Caco-2 (cell line): ENCODE measurements around the gene SORL1. TPM values are rescaled to one million over a fixed set of nuclear protein-coding genes. Genes with fewer than 3 reads are reported as not detected.

Source experiments
- BruUV-seq: library from RNA; stranded (reverse); fragments of 400-500 nt; replicated peaks from 2 replicates; lab custom pipeline; 2021; lab: Mats Ljungman, UMichigan
- CTCF ChIA-PET: fragments of 300-600 bp; sonication (Branson Sonifier 250); formaldehyde crosslinking; loops from one replicate; lab custom pipeline; 2022; ENCODE audit warnings: antibody characterized with exemption; lab: Charles Lee
- POLR2A ChIA-PET: fragments of 300-600 bp; sonication (Branson Sonifier 250); formaldehyde crosslinking; loops from one replicate; lab custom pipeline; 2022; ENCODE audit warnings: antibody characterized with exemption; lab: Charles Lee
- DNase-seq, 2 experiments: peaks; one replicate each; pipeline versions ENCODE4 v3.0.0 to v3.0.0-alpha.2; 2020 to 2022
- H3K27me3 ChIP-seq: replicated peaks from 2 replicates; pipeline ENCODE4 v1.6.0; 2011; ENCODE audit warnings: low read length; ENCODE audit not compliant: control insufficient read depth, insufficient read depth
- H3K36me3 ChIP-seq: 2 replicates; pipeline ENCODE4 v1.5.1; 2011; ENCODE audit warnings: low read length; ENCODE audit not compliant: control insufficient read depth, insufficient read depth
- H3K4me1 ChIP-seq: fragments of 250-450 bp; sonication (Bioruptor Pico); 2 replicates; pipeline ENCODE4 v1.5.1; 2020; ENCODE audit warnings: mild to moderate bottlenecking
- H3K4me3 ChIP-seq: 2 replicates; pipeline ENCODE4 v1.5.1; 2011; ENCODE audit warnings: low read depth, mild to moderate bottlenecking, control low read depth, low read length
- H3K9me3 ChIP-seq: fragments of 250-450 bp; sonication (Bioruptor Pico); 2 replicates; pipeline ENCODE4 v1.5.1; 2020; ENCODE audit warnings: mild to moderate bottlenecking, moderate library complexity
- H3K27ac Mint-ChIP-seq: one replicate; pipeline ENCODE4 v1.8.0; 2022; ENCODE audit warnings: mixed read lengths; ENCODE audit not compliant: unreplicated experiment
- H3K27me3 Mint-ChIP-seq: one replicate; pipeline ENCODE4 v1.8.0; 2022; ENCODE audit warnings: mixed read lengths; ENCODE audit not compliant: insufficient read depth, unreplicated experiment
- H3K36me3 Mint-ChIP-seq: one replicate; pipeline ENCODE4 v1.8.0; 2022; ENCODE audit warnings: mild to moderate bottlenecking, mixed read lengths; ENCODE audit not compliant: insufficient read depth, unreplicated experiment
- H3K4me1 Mint-ChIP-seq: one replicate; pipeline ENCODE4 v1.8.0; 2022; ENCODE audit warnings: low read depth, mixed read lengths; ENCODE audit not compliant: unreplicated experiment
- H3K4me3 Mint-ChIP-seq: one replicate; pipeline ENCODE4 v1.8.0; 2022; ENCODE audit warnings: mild to moderate bottlenecking, moderate library complexity, mixed read lengths; ENCODE audit not compliant: unreplicated experiment
- H3K9me3 Mint-ChIP-seq: one replicate; pipeline ENCODE4 v1.8.0; 2022; ENCODE audit warnings: mixed read lengths; ENCODE audit not compliant: unreplicated experiment
- intact Hi-C: fragments of 100-400 bp; cut with micrococcal nuclease; formaldehyde crosslinking; loops from one replicate; pipeline ENCODE4 v1.10.0; 2022; ENCODE audit not compliant: unreplicated experiment
- total RNA-seq: library from RNA; stranded (reverse); gene quantifications from 2 replicates; pipeline ENCODE4 v1.2.3, GENCODE V29; 2022
- TF ChIP-seq, protein P1 (sequence below), 2 experiments: fragments of 200-600 bp in 1 of 2; IDR thresholded peaks; 1 replicate in 1 of 2; 2 replicates in 1 of 2; pipeline versions ENCODE4 v1.5.1 to v1.8.0; 2011 to 2022; ENCODE audit warnings: antibody characterized with exemption in 1 of 2, control low read depth in 1 of 2, inconsistent platforms in 1 of 2, low read depth in 1 of 2, low read length in 1 of 2, mild to moderate bottlenecking in 1 of 2, moderate library complexity in 1 of 2; ENCODE audit not compliant: insufficient read depth in 1 of 2, severe bottlenecking in 1 of 2, unreplicated experiment in 1 of 2

The SORL1 gene
- total RNA-seq, 1 experiment from 2014 or later = 26.3 TPM

- no TSS peak for BruUV-seq
- CTCF ChIA-PET = interaction anchor here (1.6 kb wide), 1 partner anchor 143 kb away, joined by 5 read pairs; no protein-coding TSS in a partner anchor
- H3K4me3 Mint-ChIP-seq = no peak overlapping the region
Measured at GRCh38 chr11:121448431-121448941, 3.6 kb upstream of the SORL1 start.

GRCh38 chr11:121449123-121449522 lies 3.0 kb upstream of the SORL1 start:
- CTCF ChIA-PET = interaction anchor here (1.6 kb wide), 1 partner anchor 142 kb away, joined by 5 read pairs; no protein-coding TSS in a partner anchor
- POLR2A ChIA-PET = no interaction called here
- intact Hi-C loops = no loop called here
- Mint-ChIP-seq H3K27me3 (no peaks in the 10 kb centered on the region), H3K4me3 (no peak overlapping the region), H3K27ac (no peak overlapping the region), H3K36me3 (no peaks in the 10 kb centered on the region), H3K4me1 (peaks cover 33% of the 10 kb centered on the region), H3K9me3 (no peaks in the 10 kb centered on the region)
- no peaks in the 10 kb centered on the region for H3K36me3 ChIP-seq
- TF ChIP-seq, protein P1, sequence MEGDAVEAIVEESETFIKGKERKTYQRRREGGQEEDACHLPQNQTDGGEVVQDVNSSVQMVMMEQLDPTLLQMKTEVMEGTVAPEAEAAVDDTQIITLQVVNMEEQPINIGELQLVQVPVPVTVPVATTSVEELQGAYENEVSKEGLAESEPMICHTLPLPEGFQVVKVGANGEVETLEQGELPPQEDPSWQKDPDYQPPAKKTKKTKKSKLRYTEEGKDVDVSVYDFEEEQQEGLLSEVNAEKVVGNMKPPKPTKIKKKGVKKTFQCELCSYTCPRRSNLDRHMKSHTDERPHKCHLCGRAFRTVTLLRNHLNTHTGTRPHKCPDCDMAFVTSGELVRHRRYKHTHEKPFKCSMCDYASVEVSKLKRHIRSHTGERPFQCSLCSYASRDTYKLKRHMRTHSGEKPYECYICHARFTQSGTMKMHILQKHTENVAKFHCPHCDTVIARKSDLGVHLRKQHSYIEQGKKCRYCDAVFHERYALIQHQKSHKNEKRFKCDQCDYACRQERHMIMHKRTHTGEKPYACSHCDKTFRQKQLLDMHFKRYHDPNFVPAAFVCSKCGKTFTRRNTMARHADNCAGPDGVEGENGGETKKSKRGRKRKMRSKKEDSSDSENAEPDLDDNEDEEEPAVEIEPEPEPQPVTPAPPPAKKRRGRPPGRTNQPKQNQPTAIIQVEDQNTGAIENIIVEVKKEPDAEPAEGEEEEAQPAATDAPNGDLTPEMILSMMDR (IDR thresholded peaks at IDR 0.05; ENCODE audit: insufficient read depth in 1 of 2, low read depth in 1 of 2, low read length in 1 of 2, severe bottlenecking in 1 of 2, unreplicated experiment in 1 of 2) = no peak
- DNase-seq = no peak
- peaks cover 34% of the 10 kb centered on the region for H3K4me1 ChIP-seq
- H3K9me3 ChIP-seq = no peaks in the 10 kb centered on the region
- H3K27me3 ChIP-seq = no peaks in the 10 kb centered on the region
- no TSS peak for BruUV-seq
- H3K4me3 ChIP-seq = no peak overlapping the region

More at GRCh38 chr11:121448431-121448941, 3.6 kb upstream of the SORL1 start:
- intact Hi-C loops = no loop called here
- Mint-ChIP-seq H3K27me3 (no peaks in the 10 kb centered on the region), H3K9me3 (no peaks in the 10 kb centered on the region), H3K27ac (no peak overlapping the region), H3K4me1 (peaks cover 26% of the 10 kb centered on the region), H3K36me3 (no peaks in the 10 kb centered on the region)
- H3K4me1 ChIP-seq = peaks cover 28% of the 10 kb centered on the region
- no peaks in the 10 kb centered on the region for H3K27me3 ChIP-seq
- H3K36me3 ChIP-seq = no peaks in the 10 kb centered on the region
- POLR2A ChIA-PET = no interaction called here
- H3K9me3 ChIP-seq = no peaks in the 10 kb centered on the region
- TF ChIP-seq, protein P1 (IDR thresholded peaks at IDR 0.05; ENCODE audit: insufficient read depth in 1 of 2, low read depth in 1 of 2, low read length in 1 of 2, severe bottlenecking in 1 of 2, unreplicated experiment in 1 of 2) = no peak
- H3K4me3 ChIP-seq = no peak overlapping the region
- no peak for DNase-seq

GRCh38 chr11:121449626-121450025 lies 2.5 kb upstream of the SORL1 start:
- CTCF ChIA-PET = interaction anchor here (1.6 kb wide), 1 partner anchor 142 kb away, joined by 5 read pairs; no protein-coding TSS in a partner anchor

More at GRCh38 chr11:121449626-121450025, 2.5 kb upstream of the SORL1 start:
- no peaks in the 10 kb centered on the region for H3K27me3 ChIP-seq
- H3K4me3 ChIP-seq = no peak overlapping the region
- TF ChIP-seq, protein P1 (IDR thresholded peaks at IDR 0.05; ENCODE audit: insufficient read depth in 1 of 2, low read depth in 1 of 2, low read length in 1 of 2, severe bottlenecking in 1 of 2, unreplicated experiment in 1 of 2) = no peak
- no peaks in the 10 kb centered on the region for H3K9me3 ChIP-seq
- no peaks in the 10 kb centered on the region for H3K9me3 Mint-ChIP-seq
- H3K36me3 Mint-ChIP-seq = no peaks in the 10 kb centered on the region
- DNase-seq = no peak
- intact Hi-C loops = loop anchor here (5.0 kb wide), 3 partner anchors 83 to 192 kb away; no protein-coding TSS in a partner anchor
- POLR2A ChIA-PET = no interaction called here
- no peak overlapping the region for H3K4me3 Mint-ChIP-seq
- no TSS peak for BruUV-seq
- peaks cover 33% of the 10 kb centered on the region for H3K4me1 Mint-ChIP-seq
- H3K36me3 ChIP-seq = no peaks in the 10 kb centered on the region
- H3K27ac Mint-ChIP-seq = no peak overlapping the region
- H3K27me3 Mint-ChIP-seq = no peaks in the 10 kb centered on the region
- peaks cover 36% of the 10 kb centered on the region for H3K4me1 ChIP-seq
